Ovary (tissue), 9 donors: ENCODE data around the gene SORCS3. TPM values are rescaled to one million over a fixed set of nuclear protein-coding genes. Genes with fewer than 3 reads are reported as not detected.

Experiments
- DNase-seq, 5 donors: peaks; one replicate each; pipeline ENCODE4 v3.0.0-alpha.2; 2019 to 2020
- H3K27ac ChIP-seq, 2 donors: fragments of 200-600 bp; one replicate each; pipeline versions ENCODE4 v1.5.1 to v1.8.0; 2019 to 2022
- H3K27me3 ChIP-seq: fragments of 200-600 bp; one replicate; pipeline ENCODE4 v1.8.0; 2022
- H3K36me3 ChIP-seq: fragments of 200-600 bp; sonication (generic); one replicate; pipeline ENCODE4 v1.5.1; 2019
- H3K4me1 ChIP-seq: one replicate; pipeline ENCODE4 v1.8.1; 2013; ENCODE audit warnings: mild to moderate bottlenecking, moderate library complexity; ENCODE audit not compliant: insufficient read depth
- H3K4me3 ChIP-seq: fragments of 200-600 bp; sonication (generic); one replicate; pipeline ENCODE4 v1.5.1; 2017
- H3K9me3 ChIP-seq, 2 donors: fragments of 200-600 bp in 1 of 2; sonication (generic) in 1 of 2; one replicate each; pipeline versions ENCODE4 v1.5.1 to v1.8.1; 2013 to 2019; ENCODE audit warnings: mild to moderate bottlenecking in 1 of 2, moderate library complexity in 1 of 2
- EP300 ChIP-seq: sonication (generic); formaldehyde crosslinking; IDR thresholded peaks from one replicate; pipeline ENCODE4 v1.6.1; 2017; ENCODE audit warnings: antibody characterized with exemption
- POLR2A ChIP-seq: fragments of 450-650 bp; IDR thresholded peaks from one replicate; pipeline ENCODE4 v1.6.1; 2017; ENCODE audit warnings: antibody characterized with exemption, mild to moderate bottlenecking, moderate library complexity
- WGBS, 3 donors: extraction: QIAGEN DNeasy Blood & Tissue Kit in 1 of 3; methylation state at CpG; one replicate each; pipeline versions ENCODE4 v1.1.5 to v1.1.7; 2013 to 2017; 5-methylcytosine and 5-hydroxymethylcytosine counted together
- intact Hi-C, 4 donors: fragments of 100-400 bp; cut with DNase I; formaldehyde crosslinking; loops; one replicate each; pipeline versions ENCODE4 v1.11.0 to v1.15.1; 2022 to 2023
- polyA plus RNA-seq, 2 donors: library from polyadenylated mRNA; stranded (reverse); fragments of 200-250 nt in 1 of 2; fragments of 350-450 nt in 1 of 2; fragmentation: Illumina TruSeq in 1 of 2; extraction: RNeasy Lipid Tissue Mini Kit (QIAGEN cat#74804) in 1 of 2; gene quantifications; one replicate each; pipeline ENCODE4 v1.2.3, GENCODE V29; 2013 to 2014
- total RNA-seq, 7 donors: library from RNA; depleted of rRNA in 2 of 7; stranded (reverse); fragments of >200 nt in 2 of 7; fragmentation: NEBNext Ultra II Directional in 3 of 7; extraction: Animal tissue kit (Norgen Biotek cat#: 25700) in 3 of 7; gene quantifications; one replicate each; pipeline versions ENCODE4 v1.1.0 to v1.2.4, GENCODE V29; 2016 to 2023
- TF ChIP-seq, protein P1 (sequence below), 3 donors: fragments of 450-650 bp in 2 of 3; fragments of 200-600 bp in 1 of 3; IDR thresholded peaks; one replicate each; pipeline versions ENCODE4 v1.5.1 to v1.8.0; 2016 to 2022; ENCODE audit warnings: antibody characterized with exemption in 3 of 3, mild to moderate bottlenecking in 1 of 3
- donor health status: DM: no; HTN: no; CAD: no; lungs with moderate emphysema.
- donor health status: DM: no; HTN: no; CAD: no.
- donor health status: Bipolar disorder and iron deficiency.
- donor health status: DM: yes; HTN: yes; CAD: no.
- donor health status: DM: no; HTN: no; CAD: no.
- donor health status: DM: yes; HTN: yes; CAD: no.

SORCS3 gene
- total and polyA plus RNA-seq, 9 donors: 0.07 to 4.5 (median 0.79) TPM; not detected in 1

DNA sequence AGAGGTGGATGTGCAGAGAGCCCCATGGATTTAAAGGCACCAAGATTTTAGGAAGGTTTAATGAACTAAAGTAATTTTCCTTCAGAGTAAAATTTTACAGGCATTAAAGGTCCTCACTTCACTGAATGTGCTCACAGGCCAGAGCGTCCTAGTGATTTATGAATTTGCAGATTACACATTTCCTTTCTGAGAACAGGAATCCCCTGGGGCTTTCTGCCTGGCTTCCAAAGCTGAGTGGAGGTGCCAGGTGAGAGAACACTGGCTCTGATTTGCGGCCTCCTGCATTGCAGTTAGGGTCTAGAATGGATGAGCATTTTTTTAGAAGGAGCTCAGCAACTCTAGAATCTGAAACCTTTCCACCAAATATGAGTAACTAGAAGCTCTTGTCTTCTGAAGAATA, 194.3 kb downstream of the SORCS3 start:
- intact Hi-C loops: no loop called here
- H3K36me3 ChIP-seq: no peaks in the 10 kb centered on the region
- no peak for DNase-seq
- H3K9me3 ChIP-seq: no peaks in the 10 kb centered on the region
- H3K4me3 ChIP-seq: no peak overlapping the region
- 17 to 26% (median 21%) methylated on average over 2 of the region's 2 CpGs for WGBS, 3 donors
- no peaks in the 10 kb centered on the region for H3K27me3 ChIP-seq
- no peaks in the 10 kb centered on the region for H3K4me1 ChIP-seq
- H3K27ac ChIP-seq: no peak overlapping the region
- TF ChIP-seq POLR2A (no peak), EP300 (no peak)
- TF ChIP-seq, protein P1, sequence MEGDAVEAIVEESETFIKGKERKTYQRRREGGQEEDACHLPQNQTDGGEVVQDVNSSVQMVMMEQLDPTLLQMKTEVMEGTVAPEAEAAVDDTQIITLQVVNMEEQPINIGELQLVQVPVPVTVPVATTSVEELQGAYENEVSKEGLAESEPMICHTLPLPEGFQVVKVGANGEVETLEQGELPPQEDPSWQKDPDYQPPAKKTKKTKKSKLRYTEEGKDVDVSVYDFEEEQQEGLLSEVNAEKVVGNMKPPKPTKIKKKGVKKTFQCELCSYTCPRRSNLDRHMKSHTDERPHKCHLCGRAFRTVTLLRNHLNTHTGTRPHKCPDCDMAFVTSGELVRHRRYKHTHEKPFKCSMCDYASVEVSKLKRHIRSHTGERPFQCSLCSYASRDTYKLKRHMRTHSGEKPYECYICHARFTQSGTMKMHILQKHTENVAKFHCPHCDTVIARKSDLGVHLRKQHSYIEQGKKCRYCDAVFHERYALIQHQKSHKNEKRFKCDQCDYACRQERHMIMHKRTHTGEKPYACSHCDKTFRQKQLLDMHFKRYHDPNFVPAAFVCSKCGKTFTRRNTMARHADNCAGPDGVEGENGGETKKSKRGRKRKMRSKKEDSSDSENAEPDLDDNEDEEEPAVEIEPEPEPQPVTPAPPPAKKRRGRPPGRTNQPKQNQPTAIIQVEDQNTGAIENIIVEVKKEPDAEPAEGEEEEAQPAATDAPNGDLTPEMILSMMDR (IDR thresholded peaks at IDR 0.05): no peak

DNA sequence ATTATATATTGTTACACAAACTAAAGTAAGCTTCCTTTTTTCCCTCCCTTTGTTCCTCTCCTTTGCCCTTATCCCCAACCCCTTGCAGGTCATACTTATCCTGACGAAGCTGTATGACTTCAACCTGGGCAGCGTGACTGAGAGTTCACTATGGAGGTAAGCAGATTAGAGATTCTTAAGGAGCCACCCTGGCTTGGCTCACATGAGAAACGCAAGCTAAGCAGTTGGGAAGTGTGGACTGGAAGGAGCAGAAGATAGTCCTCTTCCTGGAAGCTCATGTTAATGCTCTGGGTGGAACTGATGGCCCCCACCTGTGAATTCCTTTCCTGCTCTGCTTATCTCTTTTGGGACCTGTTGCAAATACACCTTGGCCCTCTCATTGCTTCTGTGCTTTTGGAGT, 201.6 kb downstream of the SORCS3 start:
- Histone ChIP-seq H3K27me3 (no peaks in the 10 kb centered on the region), H3K27ac (no peak overlapping the region), H3K36me3 (no peaks in the 10 kb centered on the region), H3K4me1 (no peaks in the 10 kb centered on the region), H3K9me3 (no peaks in the 10 kb centered on the region), H3K4me3 (no peak overlapping the region)
- DNase-seq: no peak
- intact Hi-C loops: no loop called here
- TF ChIP-seq EP300 (no peak), POLR2A (no peak)
- TF ChIP-seq, protein P1 (IDR thresholded peaks at IDR 0.05): no peak
- WGBS, 3 donors: 75 to 84% (median 79%) methylated on average over 3 of the region's 3 CpGs

DNA sequence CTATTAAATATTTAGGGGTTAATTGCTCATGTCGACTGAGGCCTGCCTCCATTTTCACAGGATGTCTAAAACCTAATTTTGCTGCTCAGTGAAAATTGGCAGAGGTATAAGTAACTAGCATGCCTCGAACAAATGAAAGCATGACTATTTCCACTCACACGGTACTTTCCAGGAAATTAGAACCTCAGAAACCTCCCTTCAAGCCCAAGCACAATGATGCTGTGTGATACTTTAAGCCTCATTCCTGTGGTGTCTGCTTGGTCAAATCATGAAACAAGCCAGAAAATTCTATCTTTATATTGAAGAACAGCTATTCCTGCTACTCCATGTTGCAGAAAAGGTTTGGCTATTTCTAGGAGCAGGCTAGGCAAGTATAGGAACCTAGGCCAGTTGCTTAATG, 203.0 kb downstream of the SORCS3 start:
- no peak for DNase-seq
- no peaks in the 10 kb centered on the region for H3K4me1 ChIP-seq
- no peaks in the 10 kb centered on the region for H3K9me3 ChIP-seq
- no peaks in the 10 kb centered on the region for H3K36me3 ChIP-seq
- TF ChIP-seq, protein P1 (IDR thresholded peaks at IDR 0.05): no peak
- TF ChIP-seq EP300 (no peak), POLR2A (no peak)
- H3K27ac ChIP-seq: no peak overlapping the region
- WGBS, 3 donors: 59 to 75% (median 72%) methylated on average over 3 of the region's 3 CpGs
- intact Hi-C loops: no loop called here
- no peaks in the 10 kb centered on the region for H3K27me3 ChIP-seq
- no peak overlapping the region for H3K4me3 ChIP-seq

DNA sequence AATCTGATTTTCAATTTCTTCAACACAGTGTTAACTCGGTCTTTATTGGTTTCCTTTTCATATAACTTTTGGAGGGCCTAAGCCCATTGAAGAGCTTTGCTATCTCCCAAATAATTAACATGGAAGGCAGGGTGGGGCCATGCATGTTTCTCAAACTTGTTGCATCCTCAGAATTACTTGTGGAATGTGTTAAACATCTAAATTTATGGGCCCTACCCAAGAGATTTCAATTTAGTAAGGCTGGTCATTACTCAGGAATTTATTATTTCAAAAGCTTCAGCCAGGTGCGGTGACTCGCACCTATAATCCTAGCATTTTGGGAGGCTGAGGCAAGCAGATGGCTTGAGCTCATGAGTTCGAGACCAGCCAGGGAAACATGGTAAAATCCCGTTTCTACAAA, 208.9 kb downstream of the SORCS3 start:
- intact Hi-C loops: no loop called here
- WGBS, 3 donors: 87 to 91% (median 90%) methylated on average over 5 of the region's 5 CpGs
- TF ChIP-seq POLR2A (no peak), EP300 (no peak)
- TF ChIP-seq, protein P1 (IDR thresholded peaks at IDR 0.05): no peak

More for the DNA sequence above, 208.9 kb downstream of the SORCS3 start:
- Histone ChIP-seq H3K36me3 (no peaks in the 10 kb centered on the region), H3K9me3 (no peaks in the 10 kb centered on the region), H3K4me1 (no peaks in the 10 kb centered on the region), H3K27ac (no peak overlapping the region), H3K4me3 (no peak overlapping the region), H3K27me3 (no peaks in the 10 kb centered on the region)
- DNase-seq: no peak
